GM12891 (cell line): ENCODE data around the gene CCDC74A.
"Not testable (repeated sequence)": the region's sequence is repeated elsewhere in the genome, so short reads cannot be mapped to it uniquely, and the experiment has no call there.

Source experiments
- POLR2A ChIP-seq: IDR thresholded peaks from 2 replicates; pipeline ENCODE4 v1.6.1; 2011; ENCODE audit warnings: low read depth, low read length, control low read depth
- POLR2AphosphoS5 ChIP-seq: IDR thresholded peaks from 2 replicates; pipeline ENCODE4 v1.6.1; 2011; ENCODE audit warnings: low read depth, low read length, control low read depth

GRCh38 chr2:131490616-131491468, 36.8 kb upstream of the CCDC74A start:
- not testable (repeated sequence) for TF ChIP-seq POLR2A, POLR2AphosphoS5
